Measurements from ENCODE around the gene MYL6. TPM values are rescaled to one million over a fixed set of nuclear protein-coding genes. Genes with fewer than 3 reads are reported as not detected.

The MYL6 gene
- total and polyA plus RNA-seq, 9 of the 15 experiments (the other 6 are each of a cell fraction or from before 2014, with no cell fraction given), result 557 to 1,664 (median 958) TPM

GRCh38 chr12:56128670-56129205 lies 29.4 kb upstream of the MYL6 start (continued):
- peak; percentile 26; the same call in 1 of the 2 replicates for TF ChIP-seq ZFX (CRISPR knock-in tag; IDR thresholded peaks at IDR 0.05)
- TF ChIP-seq POLR2AphosphoS5 (IDR thresholded peaks at IDR 0.05; ENCODE audit: control insufficient read depth, insufficient read depth, low read depth, low read length), result no peak
- TF ChIP-seq, protein P1, sequence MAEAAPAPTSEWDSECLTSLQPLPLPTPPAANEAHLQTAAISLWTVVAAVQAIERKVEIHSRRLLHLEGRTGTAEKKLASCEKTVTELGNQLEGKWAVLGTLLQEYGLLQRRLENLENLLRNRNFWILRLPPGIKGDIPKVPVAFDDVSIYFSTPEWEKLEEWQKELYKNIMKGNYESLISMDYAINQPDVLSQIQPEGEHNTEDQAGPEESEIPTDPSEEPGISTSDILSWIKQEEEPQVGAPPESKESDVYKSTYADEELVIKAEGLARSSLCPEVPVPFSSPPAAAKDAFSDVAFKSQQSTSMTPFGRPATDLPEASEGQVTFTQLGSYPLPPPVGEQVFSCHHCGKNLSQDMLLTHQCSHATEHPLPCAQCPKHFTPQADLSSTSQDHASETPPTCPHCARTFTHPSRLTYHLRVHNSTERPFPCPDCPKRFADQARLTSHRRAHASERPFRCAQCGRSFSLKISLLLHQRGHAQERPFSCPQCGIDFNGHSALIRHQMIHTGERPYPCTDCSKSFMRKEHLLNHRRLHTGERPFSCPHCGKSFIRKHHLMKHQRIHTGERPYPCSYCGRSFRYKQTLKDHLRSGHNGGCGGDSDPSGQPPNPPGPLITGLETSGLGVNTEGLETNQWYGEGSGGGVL (CRISPR knock-in tag; IDR thresholded peaks at IDR 0.05), result no peak
- TF ChIP-seq CBX1 (IDR thresholded peaks at IDR 0.05; ENCODE audit: low read depth), result no peak
- TF ChIP-seq ESRRA (IDR thresholded peaks at IDR 0.05; ENCODE audit: borderline replicate concordance, low read depth), result no peak
- TF ChIP-seq SRSF3 (IDR thresholded peaks at IDR 0.05; ENCODE audit: insufficient read depth, low read length), result no peak
- TF ChIP-seq OTX1 (CRISPR knock-in tag; IDR thresholded peaks at IDR 0.05), result no peak
- no peak for TF ChIP-seq ETV5 (CRISPR knock-in tag; IDR thresholded peaks at IDR 0.05; ENCODE audit: low read depth)
- no peak for TF ChIP-seq BDP1 (IDR thresholded peaks at IDR 0.05; ENCODE audit: insufficient read depth, insufficient read length)
- TF ChIP-seq MXI1 (IDR thresholded peaks at IDR 0.05; ENCODE audit: low read depth, low read length), result 0 out of 2 replicates have a peak, but pooled peaks have one; percentile 42
- TF ChIP-seq, protein P2, sequence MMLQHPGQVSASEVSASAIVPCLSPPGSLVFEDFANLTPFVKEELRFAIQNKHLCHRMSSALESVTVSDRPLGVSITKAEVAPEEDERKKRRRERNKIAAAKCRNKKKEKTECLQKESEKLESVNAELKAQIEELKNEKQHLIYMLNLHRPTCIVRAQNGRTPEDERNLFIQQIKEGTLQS (IDR thresholded peaks at IDR 0.05), result no peak; the same call in 1 of the 2 replicates
- TF ChIP-seq, protein P2 (CRISPR knock-in tag; conservative IDR thresholded peaks at IDR 0.05), result no peak
- TF ChIP-seq ZBTB34 (CRISPR knock-in tag; IDR thresholded peaks at IDR 0.05), result no peak
- no peak for TF ChIP-seq TEAD2 (tag; IDR thresholded peaks at IDR 0.05)
- no peak for TF ChIP-seq ZNF76 (CRISPR knock-in tag; IDR thresholded peaks at IDR 0.05; ENCODE audit: borderline replicate concordance)
- no peak for TF ChIP-seq NR2F6 (CRISPR knock-in tag; IDR thresholded peaks at IDR 0.05)
- TF ChIP-seq CEBPB (tag; IDR thresholded peaks at IDR 0.05), result no peak
- TF ChIP-seq DDX20 (tag; IDR thresholded peaks at IDR 0.05; ENCODE audit: low read depth), result no peak
- no peak for TF ChIP-seq ZNF217 (CRISPR knock-in tag; IDR thresholded peaks at IDR 0.05)
- TF ChIP-seq, protein P3, sequence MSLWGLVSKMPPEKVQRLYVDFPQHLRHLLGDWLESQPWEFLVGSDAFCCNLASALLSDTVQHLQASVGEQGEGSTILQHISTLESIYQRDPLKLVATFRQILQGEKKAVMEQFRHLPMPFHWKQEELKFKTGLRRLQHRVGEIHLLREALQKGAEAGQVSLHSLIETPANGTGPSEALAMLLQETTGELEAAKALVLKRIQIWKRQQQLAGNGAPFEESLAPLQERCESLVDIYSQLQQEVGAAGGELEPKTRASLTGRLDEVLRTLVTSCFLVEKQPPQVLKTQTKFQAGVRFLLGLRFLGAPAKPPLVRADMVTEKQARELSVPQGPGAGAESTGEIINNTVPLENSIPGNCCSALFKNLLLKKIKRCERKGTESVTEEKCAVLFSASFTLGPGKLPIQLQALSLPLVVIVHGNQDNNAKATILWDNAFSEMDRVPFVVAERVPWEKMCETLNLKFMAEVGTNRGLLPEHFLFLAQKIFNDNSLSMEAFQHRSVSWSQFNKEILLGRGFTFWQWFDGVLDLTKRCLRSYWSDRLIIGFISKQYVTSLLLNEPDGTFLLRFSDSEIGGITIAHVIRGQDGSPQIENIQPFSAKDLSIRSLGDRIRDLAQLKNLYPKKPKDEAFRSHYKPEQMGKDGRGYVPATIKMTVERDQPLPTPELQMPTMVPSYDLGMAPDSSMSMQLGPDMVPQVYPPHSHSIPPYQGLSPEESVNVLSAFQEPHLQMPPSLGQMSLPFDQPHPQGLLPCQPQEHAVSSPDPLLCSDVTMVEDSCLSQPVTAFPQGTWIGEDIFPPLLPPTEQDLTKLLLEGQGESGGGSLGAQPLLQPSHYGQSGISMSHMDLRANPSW (CRISPR knock-in tag; IDR thresholded peaks at IDR 0.05), result no peak

All from K562 (cell line).